ENCODE data around the gene SEC14L5. TPM values are rescaled to one million over a fixed set of nuclear protein-coding genes. Genes with fewer than 3 reads are reported as not detected.
"Not testable (repeated sequence)": the region's sequence is repeated elsewhere in the genome, so short reads cannot be mapped to it uniquely, and the experiment has no call there.

Gene SEC14L5
- total and polyA plus RNA-seq, 2 experiments from 2014 or later: 1.0 to 3.5 TPM

DNA sequence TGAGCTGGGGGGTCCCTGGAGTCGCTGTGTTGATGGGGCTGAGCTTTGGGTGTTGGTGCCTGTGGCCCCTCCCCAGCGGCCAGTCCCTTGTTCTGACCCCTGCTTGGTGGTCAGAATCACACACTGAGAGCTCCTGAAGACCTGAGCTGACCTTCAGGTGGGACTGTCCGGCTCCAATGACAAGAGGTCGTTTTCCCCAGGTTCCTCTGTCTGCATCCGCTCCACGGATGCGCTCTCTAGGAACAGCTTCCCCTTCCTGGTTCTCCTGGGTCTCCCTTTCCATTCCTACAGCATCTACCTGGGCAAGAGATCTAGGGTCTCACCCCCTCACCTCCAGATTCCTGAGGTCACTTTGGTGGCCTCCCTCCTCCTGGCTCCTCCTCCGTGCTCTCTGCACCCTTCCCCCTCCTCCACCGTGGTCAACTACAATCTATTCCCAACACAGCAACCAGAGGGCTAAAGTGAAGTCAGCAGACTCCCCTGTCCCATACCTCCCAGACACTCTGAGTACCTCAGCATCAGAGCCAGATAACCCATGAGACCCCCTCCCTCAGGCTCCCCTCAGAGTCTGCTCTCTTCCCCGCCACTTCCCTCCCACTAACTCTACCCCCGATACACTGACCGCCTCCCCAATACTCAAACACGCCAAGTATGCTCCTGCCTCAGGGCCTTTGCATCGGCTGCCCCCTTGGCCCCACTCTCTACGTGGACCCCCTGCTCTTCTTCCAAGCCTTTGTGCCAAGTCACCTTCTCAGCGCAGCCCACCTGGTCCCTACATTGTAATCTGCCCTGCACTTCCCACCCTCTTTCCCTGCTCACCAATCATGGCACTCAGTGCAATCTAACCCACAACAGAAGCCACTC lies 9.0 kb upstream of the SEC14L5 start:
- TF ChIP-seq, protein P1, sequence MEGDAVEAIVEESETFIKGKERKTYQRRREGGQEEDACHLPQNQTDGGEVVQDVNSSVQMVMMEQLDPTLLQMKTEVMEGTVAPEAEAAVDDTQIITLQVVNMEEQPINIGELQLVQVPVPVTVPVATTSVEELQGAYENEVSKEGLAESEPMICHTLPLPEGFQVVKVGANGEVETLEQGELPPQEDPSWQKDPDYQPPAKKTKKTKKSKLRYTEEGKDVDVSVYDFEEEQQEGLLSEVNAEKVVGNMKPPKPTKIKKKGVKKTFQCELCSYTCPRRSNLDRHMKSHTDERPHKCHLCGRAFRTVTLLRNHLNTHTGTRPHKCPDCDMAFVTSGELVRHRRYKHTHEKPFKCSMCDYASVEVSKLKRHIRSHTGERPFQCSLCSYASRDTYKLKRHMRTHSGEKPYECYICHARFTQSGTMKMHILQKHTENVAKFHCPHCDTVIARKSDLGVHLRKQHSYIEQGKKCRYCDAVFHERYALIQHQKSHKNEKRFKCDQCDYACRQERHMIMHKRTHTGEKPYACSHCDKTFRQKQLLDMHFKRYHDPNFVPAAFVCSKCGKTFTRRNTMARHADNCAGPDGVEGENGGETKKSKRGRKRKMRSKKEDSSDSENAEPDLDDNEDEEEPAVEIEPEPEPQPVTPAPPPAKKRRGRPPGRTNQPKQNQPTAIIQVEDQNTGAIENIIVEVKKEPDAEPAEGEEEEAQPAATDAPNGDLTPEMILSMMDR (IDR thresholded peaks at IDR 0.05; ENCODE audit: poor library complexity): no peak
- TF ChIP-seq EZH2 (IDR thresholded peaks at IDR 0.05; ENCODE audit: borderline replicate concordance): no peak
- TF ChIP-seq EZH2phosphoT487 (IDR thresholded peaks at IDR 0.05; ENCODE audit: low read depth, severe bottlenecking, unreplicated experiment): no peak
- no peak overlapping the region for H3K4me3 ChIP-seq
- H3K27me3 ChIP-seq: no peaks in the 10 kb centered on the region
- no peak for DNase-seq (ENCODE audit: low spot score)
- H3K27ac ChIP-seq: no peak overlapping the region
- peaks cover 29% of the 10 kb centered on the region for H3K4me1 ChIP-seq (ENCODE audit: insufficient read depth)
- 78% methylated on average over 16 of the region's 16 CpGs for WGBS (ENCODE audit: low lambda C conversion rate, missing lambda C conversion rate)
- no peaks in the 10 kb centered on the region for H3K79me2 ChIP-seq
- no peaks in the 10 kb centered on the region for H3K9me2 ChIP-seq (replicated peaks; ENCODE audit: insufficient read depth)
- H4K20me1 ChIP-seq (ENCODE audit: insufficient read depth, poor library complexity, severe bottlenecking): no peaks in the 10 kb centered on the region
- no peaks in the 10 kb centered on the region for H3K36me3 ChIP-seq (replicated peaks; ENCODE audit: insufficient read depth, low read depth)
- H3K9me3 ChIP-seq (ENCODE audit: low read depth): no peaks in the 10 kb centered on the region
- H2AFZ ChIP-seq: no peak overlapping the region
- H3K4me2 ChIP-seq: no peak overlapping the region

GRCh38 chr16:4949986-4950385 lies 8.1 kb upstream of the SEC14L5 start:
- Histone ChIP-seq H2AFZ (no peak overlapping the region), H3K27me3 (no peaks in the 10 kb centered on the region), H3K4me3 (no peak overlapping the region), H4K20me1 (ENCODE audit: insufficient read depth, poor library complexity, severe bottlenecking) (no peaks in the 10 kb centered on the region), H3K4me1 (ENCODE audit: insufficient read depth) (peaks cover 23% of the 10 kb centered on the region), H3K4me2 (no peak overlapping the region), H3K27ac (no peak overlapping the region), H3K79me2 (no peaks in the 10 kb centered on the region), H3K36me3 (replicated peaks; ENCODE audit: insufficient read depth, low read depth) (no peaks in the 10 kb centered on the region), H3K9me2 (replicated peaks; ENCODE audit: insufficient read depth) (no peaks in the 10 kb centered on the region), H3K9me3 (ENCODE audit: low read depth) (no peaks in the 10 kb centered on the region)
- DNase-seq (ENCODE audit: low spot score): no peak
- 70% methylated on average over 10 of the region's 10 CpGs for WGBS (ENCODE audit: low lambda C conversion rate, missing lambda C conversion rate)
- TF ChIP-seq, protein P1 (IDR thresholded peaks at IDR 0.05; ENCODE audit: poor library complexity): no peak
- TF ChIP-seq EZH2 (IDR thresholded peaks at IDR 0.05; ENCODE audit: borderline replicate concordance) (no peak), EZH2phosphoT487 (IDR thresholded peaks at IDR 0.05; ENCODE audit: low read depth, severe bottlenecking, unreplicated experiment) (no peak)

GRCh38 chr16:4951583-4951982 lies 6.5 kb upstream of the SEC14L5 start:
- not testable (repeated sequence) for H3K27ac ChIP-seq; H3K4me2 ChIP-seq; H2AFZ ChIP-seq; DNase-seq (ENCODE audit: low spot score); H3K4me3 ChIP-seq; H3K79me2 ChIP-seq; H4K20me1 ChIP-seq (ENCODE audit: insufficient read depth, poor library complexity, severe bottlenecking); H3K36me3 ChIP-seq (replicated peaks; ENCODE audit: insufficient read depth, low read depth); H3K9me2 ChIP-seq (replicated peaks; ENCODE audit: insufficient read depth); H3K27me3 ChIP-seq; H3K9me3 ChIP-seq (ENCODE audit: low read depth)
- WGBS (ENCODE audit: low lambda C conversion rate, missing lambda C conversion rate): 72% methylated on average over 3 of the region's 3 CpGs
- peaks cover 12% of the 10 kb centered on the region for H3K4me1 ChIP-seq (ENCODE audit: insufficient read depth)

GRCh38 chr16:4954714-4955113 lies 3.4 kb upstream of the SEC14L5 start:
- Histone ChIP-seq H3K27me3 (no peaks in the 10 kb centered on the region), H3K27ac (no peak overlapping the region), H3K9me3 (ENCODE audit: low read depth) (no peaks in the 10 kb centered on the region), H2AFZ (no peak overlapping the region), H3K79me2 (no peaks in the 10 kb centered on the region), H3K4me3 (no peak overlapping the region), H3K4me2 (no peak overlapping the region), H4K20me1 (ENCODE audit: insufficient read depth, poor library complexity, severe bottlenecking) (no peaks in the 10 kb centered on the region), H3K9me2 (replicated peaks; ENCODE audit: insufficient read depth) (no peaks in the 10 kb centered on the region), H3K36me3 (replicated peaks; ENCODE audit: insufficient read depth, low read depth) (no peaks in the 10 kb centered on the region), H3K4me1 (ENCODE audit: insufficient read depth) (peaks cover 4% of the 10 kb centered on the region)
- no peak for DNase-seq (ENCODE audit: low spot score)
- WGBS (ENCODE audit: low lambda C conversion rate, missing lambda C conversion rate): 94% methylated on average over 1 of the region's 1 CpG
- no peak for TF ChIP-seq EZH2phosphoT487 (IDR thresholded peaks at IDR 0.05; ENCODE audit: low read depth, severe bottlenecking, unreplicated experiment)
- TF ChIP-seq, protein P1 (IDR thresholded peaks at IDR 0.05; ENCODE audit: poor library complexity): no peak
- no peak for TF ChIP-seq EZH2 (IDR thresholded peaks at IDR 0.05; ENCODE audit: borderline replicate concordance)
